Measurements from ENCODE around the gene STK10.
A peak's percentile ranks its signal among the peaks of the same experiment; 100 is the strongest.

STK10 gene

GRCh38 chr5:172115541-172115982 lies 72.5 kb downstream of the STK10 start:
- Histone ChIP-seq H3K4me3 (ENCODE audit: low read length) (peak overlapping the region; percentile 77), H3K9me3 (ENCODE audit: control insufficient read depth, insufficient read depth, low read length) (no peaks in the 10 kb centered on the region), H4K20me1 (ENCODE audit: control insufficient read depth, insufficient read depth, low read depth, low read length) (no peaks in the 10 kb centered on the region), H3K27ac (ENCODE audit: low read depth, low read length) (peak overlapping the region; percentile 65), H3F3A (ENCODE audit: control insufficient read depth, insufficient read depth) (peaks cover 14% of the 10 kb centered on the region), H3K4me1 (ENCODE audit: control insufficient read depth, low read length) (peaks cover 50% of the 10 kb centered on the region), H3K79me2 (ENCODE audit: control insufficient read depth, low read length) (peaks cover 2% of the 10 kb centered on the region; the same call in 1 of the 2 replicates), H3K4me2 (ENCODE audit: low read length) (peak overlapping the region; percentile 79), H3K9me2 (replicated peaks; ENCODE audit: control insufficient read depth, low read length) (no peaks in the 10 kb centered on the region), H3K36me3 (ENCODE audit: control insufficient read depth, low read length) (peaks cover 16% of the 10 kb centered on the region), H3K27me3 (ENCODE audit: control insufficient read depth, low read length) (no peaks in the 10 kb centered on the region)
- no peak for TF ChIP-seq CTCF (IDR thresholded peaks at IDR 0.05; ENCODE audit: low read depth, low read length, poor library complexity, severe bottlenecking)
- no peak for TF ChIP-seq EZH2phosphoT487 (IDR thresholded peaks at IDR 0.05; ENCODE audit: borderline replicate concordance, low read length)

- Histone ChIP-seq H3K4me2 (ENCODE audit: low read length) (peak overlapping the region; percentile 79), H4K20me1 (ENCODE audit: control insufficient read depth, insufficient read depth, low read depth, low read length) (no peaks in the 10 kb centered on the region)
Observed at GRCh38 chr5:172114875-172115422, 73.1 kb downstream of the STK10 start.

GRCh38 chr5:172113036-172113435 lies 75.0 kb downstream of the STK10 start:
- H3K9me2 ChIP-seq (replicated peaks; ENCODE audit: control insufficient read depth, low read length): no peaks in the 10 kb centered on the region
- peak overlapping the region; percentile 73 for H3K4me2 ChIP-seq (ENCODE audit: low read length)
- no peaks in the 10 kb centered on the region for H3K27me3 ChIP-seq (ENCODE audit: control insufficient read depth, low read length)
- peak overlapping the region; percentile 20; the same call in 1 of the 2 replicates for H3K4me3 ChIP-seq (ENCODE audit: low read length)
- no peaks in the 10 kb centered on the region for H3K9me3 ChIP-seq (ENCODE audit: control insufficient read depth, insufficient read depth, low read length)
- H3K27ac ChIP-seq (ENCODE audit: low read depth, low read length): no peak overlapping the region; the same call in 1 of the 2 replicates
- H3K36me3 ChIP-seq (ENCODE audit: control insufficient read depth, low read length): peaks cover 16% of the 10 kb centered on the region
- peaks cover 2% of the 10 kb centered on the region; the same call in 1 of the 2 replicates for H3K79me2 ChIP-seq (ENCODE audit: control insufficient read depth, low read length)
- peaks cover 16% of the 10 kb centered on the region for H3F3A ChIP-seq (ENCODE audit: control insufficient read depth, insufficient read depth)
- H3K4me1 ChIP-seq (ENCODE audit: control insufficient read depth, low read length): peaks cover 54% of the 10 kb centered on the region
- no peaks in the 10 kb centered on the region for H4K20me1 ChIP-seq (ENCODE audit: control insufficient read depth, insufficient read depth, low read depth, low read length)
- TF ChIP-seq CTCF (IDR thresholded peaks at IDR 0.05; ENCODE audit: low read depth, low read length, poor library complexity, severe bottlenecking): no peak
- TF ChIP-seq EZH2phosphoT487 (IDR thresholded peaks at IDR 0.05; ENCODE audit: borderline replicate concordance, low read length): no peak

More at GRCh38 chr5:172114875-172115422, 73.1 kb downstream of the STK10 start:
- no peak for TF ChIP-seq CTCF (IDR thresholded peaks at IDR 0.05; ENCODE audit: low read depth, low read length, poor library complexity, severe bottlenecking)
- no peaks in the 10 kb centered on the region for H3K9me3 ChIP-seq (ENCODE audit: control insufficient read depth, insufficient read depth, low read length)
- H3K9me2 ChIP-seq (replicated peaks; ENCODE audit: control insufficient read depth, low read length): no peaks in the 10 kb centered on the region
- peaks cover 16% of the 10 kb centered on the region for H3K36me3 ChIP-seq (ENCODE audit: control insufficient read depth, low read length)
- H3K27ac ChIP-seq (ENCODE audit: low read depth, low read length): peak overlapping the region; percentile 65
- H3K4me3 ChIP-seq (ENCODE audit: low read length): peak overlapping the region; percentile 77
- H3K27me3 ChIP-seq (ENCODE audit: control insufficient read depth, low read length): no peaks in the 10 kb centered on the region
- H3K79me2 ChIP-seq (ENCODE audit: control insufficient read depth, low read length): peaks cover 2% of the 10 kb centered on the region; the same call in 1 of the 2 replicates
- H3K4me1 ChIP-seq (ENCODE audit: control insufficient read depth, low read length): peaks cover 54% of the 10 kb centered on the region
- H3F3A ChIP-seq (ENCODE audit: control insufficient read depth, insufficient read depth): peaks cover 14% of the 10 kb centered on the region

All from DOHH2 (cell line).